Measurements from ENCODE around the gene ADGRF5.

The ADGRF5 gene

DNA sequence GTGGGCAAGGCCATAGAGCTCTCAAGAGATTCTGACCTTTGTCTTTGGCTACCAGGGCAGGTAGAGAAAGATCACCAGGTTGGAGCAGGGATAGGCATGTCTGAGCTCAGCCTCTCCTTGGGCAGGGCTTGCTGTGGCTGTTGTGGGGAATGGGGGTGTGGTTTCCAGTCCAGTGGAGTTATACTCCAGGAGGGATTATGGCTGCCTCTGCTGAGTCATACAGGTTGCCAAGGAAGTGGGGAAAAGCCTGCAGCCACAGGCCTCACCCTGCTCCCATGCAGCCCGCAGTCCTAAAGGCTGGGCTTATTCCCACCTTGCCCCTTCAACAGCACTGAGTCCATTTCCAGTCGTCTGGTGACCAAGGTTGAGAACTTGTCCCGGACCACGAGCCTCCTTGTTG lies 106.6 kb downstream of the ADGRF5 start:
- POLR2A ChIA-PET: no interaction called here
- TF ChIP-seq ZNF621 (tag by site-specific recombination; IDR thresholded peaks at IDR 0.05): no peak
- TF ChIP-seq ZIC2 (tag by site-specific recombination; IDR thresholded peaks at IDR 0.05): no peak
- TF ChIP-seq ZNF266 (tag by site-specific recombination; IDR thresholded peaks at IDR 0.05; ENCODE audit: low read depth): no peak
- TF ChIP-seq, protein P1, sequence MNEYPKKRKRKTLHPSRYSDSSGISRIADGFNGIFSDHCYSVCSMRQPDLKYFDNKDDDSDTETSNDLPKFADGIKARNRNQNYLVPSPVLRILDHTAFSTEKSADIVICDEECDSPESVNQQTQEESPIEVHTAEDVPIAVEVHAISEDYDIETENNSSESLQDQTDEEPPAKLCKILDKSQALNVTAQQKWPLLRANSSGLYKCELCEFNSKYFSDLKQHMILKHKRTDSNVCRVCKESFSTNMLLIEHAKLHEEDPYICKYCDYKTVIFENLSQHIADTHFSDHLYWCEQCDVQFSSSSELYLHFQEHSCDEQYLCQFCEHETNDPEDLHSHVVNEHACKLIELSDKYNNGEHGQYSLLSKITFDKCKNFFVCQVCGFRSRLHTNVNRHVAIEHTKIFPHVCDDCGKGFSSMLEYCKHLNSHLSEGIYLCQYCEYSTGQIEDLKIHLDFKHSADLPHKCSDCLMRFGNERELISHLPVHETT (tag by site-specific recombination; IDR thresholded peaks at IDR 0.05): no peak
- TF ChIP-seq ZNF664 (tag by site-specific recombination; IDR thresholded peaks at IDR 0.05): no peak
- no peak for TF ChIP-seq ZNF76 (tag by site-specific recombination; IDR thresholded peaks at IDR 0.05; ENCODE audit: borderline replicate concordance, low read depth)
- no peak for TF ChIP-seq ZNF549 (tag by site-specific recombination; IDR thresholded peaks at IDR 0.05)
- Histone ChIP-seq H3K9me3 (ENCODE audit: control insufficient read depth, insufficient read depth, low read depth, low read length) (no peaks in the 10 kb centered on the region), H3K4me1 (ENCODE audit: control insufficient read depth, insufficient read depth, low read length) (no peaks in the 10 kb centered on the region), H3K4me3 (ENCODE audit: low read depth, low read length) (no peak overlapping the region), H3K27ac (ENCODE audit: extremely low read depth, low read depth, low read length) (no peak overlapping the region), H3K36me3 (ENCODE audit: control insufficient read depth in 2 of 2, insufficient read depth in 1 of 2, low read length in 2 of 2) (no peaks in the 10 kb centered on the region)
- CTCF ChIA-PET: no interaction called here

DNA sequence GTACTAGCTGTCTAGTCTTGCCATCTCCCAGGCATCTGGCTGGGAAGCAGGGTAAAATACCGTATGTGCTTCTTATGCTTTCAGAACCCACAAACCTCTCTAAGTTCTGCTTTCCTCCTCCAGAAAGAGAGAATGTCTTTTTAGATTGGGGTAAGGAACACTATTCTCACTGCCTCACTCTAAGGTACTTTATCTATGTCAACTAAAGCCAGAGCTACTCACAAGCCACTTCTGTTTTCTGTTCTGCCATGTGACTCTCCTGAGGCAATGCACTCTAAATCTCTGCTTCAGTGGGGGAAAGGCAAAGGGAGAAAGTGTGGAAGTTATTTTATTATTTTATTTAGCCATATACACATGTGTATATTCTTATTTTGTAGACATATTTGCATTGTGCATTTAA lies 112.9 kb downstream of the ADGRF5 start:
- no peak overlapping the region for H3K4me3 ChIP-seq (ENCODE audit: low read depth, low read length)
- no peaks in the 10 kb centered on the region for H3K4me1 ChIP-seq (ENCODE audit: control insufficient read depth, insufficient read depth, low read length)
- POLR2A ChIA-PET: no interaction called here
- H3K36me3 ChIP-seq (ENCODE audit: control insufficient read depth in 2 of 2, insufficient read depth in 1 of 2, low read length in 2 of 2): no peaks in the 10 kb centered on the region
- no peaks in the 10 kb centered on the region for H3K9me3 ChIP-seq (ENCODE audit: control insufficient read depth, insufficient read depth, low read depth, low read length)
- no peak overlapping the region for H3K27ac ChIP-seq (ENCODE audit: extremely low read depth, low read depth, low read length)
- TF ChIP-seq, protein P1 (tag by site-specific recombination; IDR thresholded peaks at IDR 0.05): no peak
- TF ChIP-seq KLF10 (tag by site-specific recombination; IDR thresholded peaks at IDR 0.05) (no peak), PRDM1 (tag by site-specific recombination; IDR thresholded peaks at IDR 0.05) (no peak), ZFP3 (tag by site-specific recombination; IDR thresholded peaks at IDR 0.05; ENCODE audit: low read depth) (no peak)
- CTCF ChIA-PET: interaction anchor here (0.6 kb wide), 1 partner anchor 39 kb away, joined by 4 read pairs; no protein-coding TSS in a partner anchor

All from HEK293 (cell line).